Keratinocyte (primary cell): ENCODE data around the gene RBM19.

Experiments used
- CTCF ChIP-seq, 3 experiments: IDR thresholded peaks in 1 of 3; conservative IDR thresholded peaks in 1 of 3; optimal IDR thresholded peaks in 1 of 3; 2 replicates in 2 of 3; 3 replicates in 1 of 3; pipeline versions ENCODE3 to v1.5.1; 2011; ENCODE audit warnings: low read length in 3 of 3, mild to moderate bottlenecking in 3 of 3, moderate library complexity in 2 of 3, control low read depth in 1 of 3, inconsistent platforms in 1 of 3; ENCODE audit not compliant: insufficient read depth in 2 of 3; ENCODE audit errors: extremely low read depth in 1 of 3
- EZH2 ChIP-seq: IDR thresholded peaks from one replicate; pipeline ENCODE4 v1.6.1; 2012; ENCODE audit warnings: inconsistent platforms, mild to moderate bottlenecking, low read length, moderate library complexity

GRCh38 chr12:113862590-113863454, 103.3 kb downstream of the RBM19 start:
- no peak for TF ChIP-seq CTCF (optimal IDR thresholded peaks at IDR 0.05 in 1 of 3, IDR thresholded peaks at IDR 0.05 in 1 of 3, conservative IDR thresholded peaks at IDR 0.05 in 1 of 3; ENCODE audit: extremely low read depth in 1 of 3, insufficient read depth in 2 of 3, low read length in 3 of 3)
- no peak for TF ChIP-seq EZH2
